A549 (cell line): ENCODE results near the gene OCIAD1. TPM values are rescaled to one million over a fixed set of nuclear protein-coding genes. Genes with fewer than 3 reads are reported as not detected.

Experiments
- ATAC-seq, 2 experiments: fragments of 200-7000 bp in 1 of 2; fragments of >200 bp in 1 of 2; cut with Nextera tagmentation in 1 of 2; cut with Tn5 transposase in 1 of 2; 3 replicates each; pipeline versions ENCODE4 v1.8.0 to v1.9.1; 2018 to 2020; ENCODE audit warnings: mild to moderate bottlenecking in 1 of 2, moderate library complexity in 1 of 2
- CTCF ChIA-PET: fragments of 300-600 bp; sonication (Branson Sonifier 250); formaldehyde crosslinking; extraction: SDS; loops from one replicate; lab custom pipeline; 2021; ENCODE audit warnings: antibody characterized with exemption, inconsistent platforms; lab: Yijun Ruan, JAX
- POLR2A ChIA-PET: fragments of 350-600 bp; formaldehyde crosslinking; extraction: SDS; loops from one replicate; lab custom pipeline; 2021; ENCODE audit warnings: antibody characterized with exemption, inconsistent platforms; lab: Yijun Ruan, JAX
- DNase-seq, 2 experiments: peaks; one replicate each; pipeline versions ENCODE4 v3.0.0 to v3.0.0-alpha.2; 2011 to 2016; ENCODE audit warnings: low read depth in 1 of 2, low spot score in 1 of 2
- FAIRE-seq: peaks from 2 replicates; lab custom pipeline; 2011; peaks lifted over from hg19 to GRCh38; lab: Jason Lieb, UNC
- H3K27ac ChIP-seq, 2 experiments: fragments of >200 bp; sonication (Bioruptor Twin); formaldehyde crosslinking; 3 replicates each; pipeline ENCODE4 v1.5.1; 2016 to 2017
- H3K4me1 ChIP-seq: fragments of >200 bp; sonication (Bioruptor Twin); formaldehyde crosslinking; 3 replicates; pipeline ENCODE4 v1.6.1; 2016
- H3K4me2 ChIP-seq: fragments of >200 bp; sonication (Bioruptor Twin); formaldehyde crosslinking; 3 replicates; pipeline ENCODE4 v1.6.1; 2016
- H3K4me3 ChIP-seq: fragments of >200 bp; sonication (Bioruptor Twin); formaldehyde crosslinking; 3 replicates; pipeline ENCODE4 v1.5.1; 2016
- H3K9me3 ChIP-seq: fragments of >200 bp; sonication (Bioruptor Twin); formaldehyde crosslinking; 3 replicates; pipeline ENCODE4 v1.6.1; 2016
- ATOH8 ChIP-seq: fragments of 250-450 bp; sonication (Bioruptor Pico); IDR thresholded peaks from 2 replicates; pipeline ENCODE4 v1.5.0; 2020; ENCODE audit warnings: low read depth, mild to moderate bottlenecking, moderate library complexity
- CHD2 ChIP-seq: fragments of 150-350 bp; IDR thresholded peaks from 2 replicates; pipeline ENCODE4 v1.6.1; 2014; ENCODE audit warnings: low read length; ENCODE audit not compliant: partially characterized antibody
- FOSB ChIP-seq: fragments of 250-450 bp; sonication (Bioruptor Pico); IDR thresholded peaks from 2 replicates; pipeline ENCODE4 v1.5.0; 2020; ENCODE audit warnings: mild to moderate bottlenecking, moderate library complexity
- GATA3 ChIP-seq: IDR thresholded peaks from 2 replicates; pipeline ENCODE4 v1.6.1; 2012; ENCODE audit warnings: borderline replicate concordance
- HES2 ChIP-seq: fragments of >200 bp; sonication (Bioruptor Twin); formaldehyde crosslinking; IDR thresholded peaks from 2 replicates; pipeline ENCODE4 v1.6.1; 2016
- HMGXB4 ChIP-seq: fragments of 250-450 bp; sonication (Bioruptor Pico); IDR thresholded peaks from 2 replicates; pipeline ENCODE4 v1.5.0; 2021; ENCODE audit warnings: mild to moderate bottlenecking, moderate library complexity, borderline replicate concordance
- MAFK ChIP-seq: fragments of 450-650 bp; IDR thresholded peaks from 2 replicates; pipeline ENCODE4 v1.6.1; 2014; ENCODE audit not compliant: partially characterized antibody
- MAX ChIP-seq: IDR thresholded peaks from 2 replicates; pipeline ENCODE4 v1.6.1; 2012
- NPAS2 ChIP-seq: fragments of 250-450 bp; sonication (Bioruptor Pico); IDR thresholded peaks from 2 replicates; pipeline ENCODE4 v1.8.0; 2022; ENCODE audit warnings: mild to moderate bottlenecking, moderate library complexity, borderline replicate concordance
- RAD21 ChIP-seq, 2 experiments: fragments of >200 bp in 1 of 2; sonication (Bioruptor Twin) in 1 of 2; formaldehyde crosslinking in 1 of 2; IDR thresholded peaks in 1 of 2; conservative IDR thresholded peaks in 1 of 2; 2 replicates in 1 of 2; 3 replicates in 1 of 2; pipeline ENCODE4 v1.6.1; 2012 to 2018; ENCODE audit warnings: inconsistent platforms in 1 of 2
- RARB ChIP-seq: fragments of 250-450 bp; sonication (Bioruptor Pico); IDR thresholded peaks from 2 replicates; pipeline ENCODE4 v1.8.0; 2021; ENCODE audit warnings: mild to moderate bottlenecking, moderate library complexity
- SMC3 ChIP-seq: fragments of >200 bp; sonication (Bioruptor Twin); formaldehyde crosslinking; IDR thresholded peaks from 3 replicates; pipeline ENCODE4 v1.6.1; 2018; ENCODE audit warnings: inconsistent platforms
- SREBF2 ChIP-seq: fragments of 450-650 bp; IDR thresholded peaks from 2 replicates; pipeline ENCODE4 v1.6.1; 2014; ENCODE audit warnings: mild to moderate bottlenecking, moderate library complexity
- TP53 ChIP-seq: fragments of 250-450 bp; sonication (Bioruptor Pico); IDR thresholded peaks from 2 replicates; pipeline ENCODE4 v1.5.0; 2021; ENCODE audit warnings: mild to moderate bottlenecking, moderate library complexity
- polyA plus RNA-seq, 4 experiments: library from polyadenylated mRNA; depleted of rRNA in 3 of 4; stranded (reverse); fragments of >200 nt; fragmentation: RNase III in 1 of 4; extraction: RNeasy Plus Mini Kit Qiagen cat#74134 plus additional on column Dnase treatment in 1 of 4; gene quantifications; 2 replicates in 3 of 4; 3 replicates in 1 of 4; pipeline ENCODE4 v1.2.3, GENCODE V29; 2011 to 2017

The OCIAD1 gene
- polyA plus RNA-seq, 2 of the 4 experiments (the other 2 are of a cell fraction): 156 to 210 TPM

GRCh38 chr4:48910511-48910910 lies 79.6 kb downstream of the OCIAD1 start:
- Histone ChIP-seq H3K9me3 (no peaks in the 10 kb centered on the region), H3K4me3 (no peak overlapping the region), H3K27ac (peak overlapping the region; percentile 35 to 87; a peak in 4 of 6 replicates), H3K4me2 (no peak overlapping the region; the same call in 2 of the 3 replicates), H3K4me1 (peaks cover 38% of the 10 kb centered on the region)
- FAIRE-seq: no peak
- ChIA-PET POLR2A (no interaction called here), CTCF (interaction anchor here (0.6 to 1.4 kb wide), 5 partner anchors 12 to 332 kb away, joined by 3 to 4 read pairs (median 3); no protein-coding TSS in a partner anchor)
- DNase-seq: no peak
- no peak for ATAC-seq
- TF ChIP-seq MAFK: no peak
- TF ChIP-seq ATOH8 (CRISPR knock-in tag): no peak
- TF ChIP-seq HES2: no peak
- TF ChIP-seq CHD2: no peak
- no peak for TF ChIP-seq SREBF2
- TF ChIP-seq NPAS2: no peak
- no peak for TF ChIP-seq SMC3
- no peak for TF ChIP-seq MAX
- TF ChIP-seq RARB (CRISPR knock-in tag): no peak
- no peak for TF ChIP-seq GATA3
- TF ChIP-seq RAD21 (conservative IDR thresholded peaks at IDR 0.05 in 1 of 2, IDR thresholded peaks at IDR 0.05 in 1 of 2): no peak
- TF ChIP-seq HMGXB4: no peak
- TF ChIP-seq TP53 (CRISPR knock-in tag): no peak
- no peak for TF ChIP-seq FOSB

Other genes with a start within 250 kb of the OCIAD1 start
- gene FRYL, start 50.8 kb upstream of the OCIAD1 start, polyA plus RNA-seq (2011; rRNA removed): 18.6 and 21.1 TPM in 2 replicates
- 6.4 to 7.1 TPM (median 7.0 TPM) in 3 replicates for gene FRYL, start 50.8 kb upstream of the OCIAD1 start, polyA plus RNA-seq (2017; fragmentation: RNase III; extraction: RNeasy Plus Mini Kit Qiagen cat#74134 plus additional on column Dnase treatment)
- gene OCIAD2, start 75.7 kb downstream of the OCIAD1 start, polyA plus RNA-seq (2011; rRNA removed): 119 and 141 TPM in 2 replicates
- gene OCIAD2, start 75.7 kb downstream of the OCIAD1 start, polyA plus RNA-seq (2017; fragmentation: RNase III; extraction: RNeasy Plus Mini Kit Qiagen cat#74134 plus additional on column Dnase treatment): 168 to 174 TPM (median 170 TPM) in 3 replicates
- gene CWH43, start 155.2 kb downstream of the OCIAD1 start, polyA plus RNA-seq (2011; rRNA removed): not detected in 2 replicates
- gene CWH43, start 155.2 kb downstream of the OCIAD1 start, polyA plus RNA-seq (2017; fragmentation: RNase III; extraction: RNeasy Plus Mini Kit Qiagen cat#74134 plus additional on column Dnase treatment): not detected in 3 replicates